Stimulated activated CD8-positive, alpha-beta memory T cell treated with anti-CD3 and anti-CD28 coated beads, Interleukin-4, amount 100 ng/mL, for 24 hours (primary cell): Measurements from ENCODE around the gene P2RY13.

ENCODE experiments used
- DNase-seq: peaks from one replicate; pipeline ENCODE4 v3.0.0-alpha.2; 2020; ENCODE audit warnings: low read depth

The P2RY13 gene

GRCh38 chr3:151320131-151320530 lies 9.2 kb downstream of the P2RY13 start:
- no peak for DNase-seq

DNA sequence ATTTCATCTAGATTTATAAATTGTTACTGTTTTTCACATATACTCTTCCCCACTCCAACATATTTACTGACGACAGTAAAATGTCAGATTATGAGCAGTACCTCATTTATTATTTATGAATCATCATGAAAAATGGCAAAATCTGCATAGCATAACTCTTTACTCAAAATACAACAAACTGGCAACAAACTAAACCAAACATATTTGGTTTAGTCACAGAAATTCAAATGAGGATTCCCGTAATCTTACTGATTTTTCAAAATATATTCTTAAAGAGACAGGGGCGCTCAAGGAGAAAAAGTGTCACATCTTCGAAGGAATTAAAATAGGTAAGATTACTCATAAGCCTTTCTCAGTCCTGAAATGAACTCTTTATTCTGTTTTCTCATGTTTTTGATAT lies 9.7 kb downstream of the P2RY13 start:
- DNase-seq = no peak

DNA sequence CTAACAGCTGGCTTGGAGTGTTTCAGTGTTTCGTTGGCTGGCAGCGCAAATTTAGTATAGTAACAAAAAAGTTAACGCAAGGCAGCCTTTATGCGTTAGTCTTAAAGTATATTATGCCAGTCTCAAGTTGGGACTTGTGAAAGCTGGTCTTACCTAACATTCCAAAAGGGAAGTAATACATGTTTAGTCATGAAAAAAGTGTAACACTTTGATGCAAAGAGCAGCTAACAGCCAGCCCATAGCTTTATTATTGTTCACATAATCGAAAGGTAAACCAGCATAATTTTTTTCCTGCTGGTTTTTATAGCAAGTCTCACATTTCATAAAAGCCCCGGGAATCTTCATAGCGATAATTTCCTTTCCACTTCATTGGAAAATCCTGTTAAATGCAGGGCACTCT lies 10.4 kb downstream of the P2RY13 start:
- DNase-seq = no peak

DNA sequence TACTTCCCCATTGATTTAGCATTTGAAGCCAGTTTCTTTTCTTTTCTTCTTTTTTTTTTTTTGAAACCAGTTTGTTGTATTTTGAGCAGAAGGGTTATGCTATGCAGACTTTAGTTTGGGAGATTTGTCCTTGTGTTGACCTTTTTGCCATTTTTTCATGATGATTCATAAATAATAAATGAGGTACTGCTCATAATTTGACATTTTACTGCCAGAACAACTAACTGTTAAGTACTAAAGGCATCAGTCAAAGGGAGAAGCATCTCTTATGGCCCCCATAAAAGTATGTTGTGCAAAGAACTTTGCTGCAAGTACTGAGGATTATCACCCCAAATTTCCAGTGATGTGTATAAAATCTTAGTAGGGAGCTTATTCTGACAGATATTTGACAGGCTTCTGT lies 11.0 kb downstream of the P2RY13 start:
- no peak for DNase-seq

- no peak for DNase-seq
Measured at GRCh38 chr3:151316267-151316991, 12.9 kb downstream of the P2RY13 start, which contains the start of gene GPR87. Gene GPR87, minus strand, starts transcription at chr3:151316820. Its CDS starts 16,720 bp downstream, at chr3:151300100.

DNA sequence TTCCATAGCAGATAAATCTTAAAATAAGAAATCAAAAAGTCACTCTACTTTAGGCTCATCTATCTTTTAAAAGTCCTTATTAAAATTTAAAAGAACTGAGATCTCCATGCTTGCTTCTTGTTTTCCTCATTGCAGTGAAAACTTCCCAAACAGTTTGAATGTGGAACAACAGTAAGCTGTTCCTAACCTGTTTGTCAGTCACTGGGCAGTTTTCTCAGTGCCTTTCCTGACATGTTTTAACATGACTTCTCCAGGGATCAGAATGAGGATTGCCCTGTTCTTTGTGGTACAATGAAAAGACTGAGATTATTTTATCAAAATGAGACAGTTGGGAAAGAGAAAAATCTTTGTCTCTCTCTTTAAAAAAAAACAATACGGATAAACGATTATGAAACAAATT lies 13.5 kb downstream of the P2RY13 start:
- no peak for DNase-seq

- DNase-seq = no peak
Measured at GRCh38 chr3:151315136-151315535, 14.2 kb downstream of the P2RY13 start.

DNA sequence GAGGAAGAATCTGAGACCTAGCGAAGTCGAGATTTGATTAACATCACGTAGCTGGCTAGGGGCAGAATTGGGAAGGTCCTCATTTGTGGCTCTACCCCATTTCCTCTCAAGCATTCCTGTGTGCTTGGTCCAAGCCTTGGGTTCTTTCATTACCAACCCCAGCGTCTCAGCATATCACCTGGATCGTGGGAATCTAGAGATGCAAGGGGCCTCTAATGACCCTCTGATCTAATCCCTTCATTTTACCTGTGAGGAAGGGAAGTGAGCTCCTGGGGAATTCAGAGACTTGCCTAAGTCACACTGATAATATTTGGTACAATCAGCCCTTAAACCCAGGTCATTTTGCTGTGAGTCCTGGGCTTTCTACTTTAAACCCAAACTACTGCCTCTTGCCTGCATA lies 14.8 kb downstream of the P2RY13 start:
- no peak for DNase-seq

DNA sequence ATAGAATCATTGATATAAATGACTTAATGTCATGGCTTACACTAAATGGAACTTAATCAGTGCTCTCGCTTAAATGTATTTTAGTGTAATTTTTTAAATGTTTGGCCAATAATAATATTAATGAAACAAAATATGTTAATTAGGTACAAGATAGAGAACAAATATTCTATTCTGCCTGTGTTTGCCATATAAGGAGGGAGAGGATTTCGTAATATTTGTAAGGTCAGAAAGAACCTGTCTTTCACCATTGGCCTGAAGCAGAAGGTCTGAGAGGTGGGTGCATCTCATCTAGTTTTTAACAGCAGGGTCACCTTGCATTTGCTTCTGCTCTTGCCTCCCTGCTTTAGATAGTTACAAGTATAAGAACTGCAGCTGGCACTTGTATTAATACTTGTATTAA lies 15.2 kb downstream of the P2RY13 start:
- no peak for DNase-seq

GRCh38 chr3:151312972-151313371 lies 16.4 kb downstream of the P2RY13 start:
- no peak for DNase-seq

GRCh38 chr3:151309566-151309965 lies 19.8 kb downstream of the P2RY13 start:
- no peak for DNase-seq

GRCh38 chr3:151307583-151308488 lies 21.5 kb downstream of the P2RY13 start:
- DNase-seq = no peak

GRCh38 chr3:151307131-151307530 lies 22.2 kb downstream of the P2RY13 start:
- no peak for DNase-seq

DNA sequence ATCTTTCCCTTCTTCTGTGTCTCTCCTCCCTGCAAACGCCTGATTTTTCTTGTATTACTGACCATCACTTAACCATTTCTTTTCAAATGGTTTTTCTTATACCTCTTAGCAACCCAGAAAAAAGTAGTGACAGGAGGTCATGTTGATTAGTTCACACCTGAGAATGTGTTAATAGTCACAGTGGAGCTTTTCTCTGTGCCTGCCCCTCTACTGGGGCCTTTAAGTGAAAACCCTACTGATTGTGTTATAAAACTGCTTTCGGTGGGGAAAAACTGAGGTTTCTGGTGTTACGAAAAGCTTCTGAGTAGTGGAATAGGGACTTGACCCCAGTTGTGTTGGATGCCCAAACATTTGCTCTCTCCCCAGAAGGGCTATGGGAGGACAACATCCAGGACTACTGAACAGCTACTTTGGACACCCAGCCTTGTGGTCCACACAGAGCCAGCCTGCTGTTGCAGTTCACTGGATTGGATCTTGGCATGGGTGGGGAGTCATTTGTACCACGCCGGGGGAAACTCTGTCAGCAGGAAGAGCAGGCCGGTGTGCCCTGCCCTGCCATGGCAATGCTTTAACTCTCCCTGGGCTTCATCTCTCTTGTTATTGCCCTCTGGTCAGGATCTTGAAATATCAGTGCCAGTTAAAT lies 23.1 kb downstream of the P2RY13 start:
- DNase-seq = no peak

GRCh38 chr3:151305775-151306151 lies 23.6 kb downstream of the P2RY13 start:
- no peak for DNase-seq

- DNase-seq = no peak
Measured at GRCh38 chr3:151305060-151305774, 24.1 kb downstream of the P2RY13 start.

DNA sequence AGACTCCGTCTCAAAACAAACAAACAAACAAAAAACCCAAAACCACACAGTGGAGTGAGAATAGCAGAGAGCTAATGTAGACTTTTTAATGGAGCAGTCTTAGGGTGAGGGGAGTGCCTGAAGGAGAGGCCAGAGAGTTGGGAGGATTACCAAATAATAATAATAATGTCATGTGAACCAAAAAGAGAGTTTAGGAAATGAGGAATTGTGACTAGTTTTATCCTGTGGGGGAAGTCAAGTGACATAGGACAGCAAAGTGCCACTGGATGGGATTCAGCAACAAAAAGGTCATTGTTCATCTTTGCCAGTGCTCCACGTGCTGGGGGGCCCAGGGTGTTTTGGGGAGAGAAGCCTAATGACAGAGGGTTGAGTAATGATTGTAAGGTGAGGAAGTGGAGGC lies 25.6 kb downstream of the P2RY13 start:
- DNase-seq = no peak

GRCh38 chr3:151301787-151302186 lies 27.6 kb downstream of the P2RY13 start:
- DNase-seq = no peak

DNA sequence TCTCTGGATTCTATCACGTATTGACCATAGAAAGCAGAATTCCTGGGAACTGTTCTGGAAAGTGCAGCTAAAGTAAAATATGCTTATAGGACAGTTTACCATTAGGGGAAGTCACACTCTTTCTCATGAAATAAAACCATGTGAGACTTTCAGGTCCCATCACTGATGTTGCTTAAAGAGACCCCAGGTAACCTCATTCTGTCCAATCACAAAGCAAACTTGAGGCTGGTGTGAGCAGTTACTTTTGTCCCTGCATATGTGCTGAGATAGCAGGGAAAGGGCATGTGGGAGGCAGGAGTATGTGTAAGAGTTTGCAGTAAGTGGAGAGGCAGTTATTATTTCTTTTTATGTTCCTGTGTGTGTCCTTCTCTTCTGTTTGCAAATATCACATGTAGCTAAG lies 28.8 kb downstream of the P2RY13 start:
- DNase-seq = no peak

- DNase-seq = no peak
Measured at GRCh38 chr3:151299006-151299405, 30.3 kb downstream of the P2RY13 start.

DNA sequence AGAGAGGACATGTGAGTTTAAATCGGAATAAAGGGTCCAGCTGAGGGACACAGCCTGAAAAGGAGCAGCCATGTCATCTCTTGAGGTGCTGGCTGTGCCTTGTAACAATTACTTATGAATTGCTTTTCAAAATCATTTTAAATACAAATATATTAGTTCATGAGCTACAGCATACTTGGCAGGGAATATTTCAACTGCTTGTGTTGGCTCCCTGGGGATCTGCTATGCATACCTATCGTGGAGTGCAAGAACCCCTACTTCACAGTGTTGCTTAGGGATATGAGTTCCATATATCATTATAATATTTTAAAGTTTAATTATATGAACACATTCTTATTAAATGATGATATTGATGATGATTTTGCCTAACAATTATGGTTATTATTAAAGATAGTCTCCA lies 31.9 kb downstream of the P2RY13 start:
- no peak for DNase-seq

DNA sequence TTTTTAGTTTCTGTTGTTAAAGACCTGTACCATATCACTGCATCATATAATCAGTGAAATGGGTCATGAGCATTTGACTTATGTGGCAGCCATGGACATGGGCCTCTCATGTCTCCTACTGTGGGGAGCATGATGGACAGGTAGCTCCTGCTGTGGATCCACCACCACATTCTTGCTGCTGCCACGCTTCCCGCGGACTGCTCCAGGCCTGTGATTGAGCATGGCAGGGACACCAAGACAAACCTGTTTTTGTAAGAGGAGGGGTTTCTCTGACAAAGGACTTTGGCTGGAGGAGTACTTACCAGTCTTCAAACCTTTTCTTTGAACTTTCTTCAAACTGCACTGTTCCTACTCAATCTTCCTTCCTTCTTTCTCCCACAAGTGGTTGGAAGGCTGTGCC lies 33.1 kb downstream of the P2RY13 start:
- no peak for DNase-seq
